Heart right ventricle (tissue), 16 donors: Measurements from ENCODE around the gene TBC1D4. TPM values are rescaled to one million over a fixed set of nuclear protein-coding genes. Genes with fewer than 3 reads are reported as not detected.

ENCODE experiments used
- ATAC-seq, 8 donors: fragments of 200-7000 bp; cut with Tn5 transposase; one replicate each; pipeline ENCODE4 v1.9.1; 2020; ENCODE audit warnings: mild to moderate bottlenecking in 8 of 8, moderate library complexity in 8 of 8, moderate number of reproducible peaks in 1 of 8
- DNase-seq, 2 donors: peaks; one replicate each; pipeline ENCODE4 v3.0.0-alpha.2; 2020
- H3K27ac ChIP-seq, 10 donors: fragments of 200-600 bp; sonication (generic) in 2 of 10; one replicate each; pipeline versions ENCODE4 v1.5.0 to v1.8.0; 2020 to 2022; ENCODE audit warnings: mild to moderate bottlenecking in 3 of 10
- H3K27me3 ChIP-seq, 7 donors: fragments of 200-600 bp; one replicate each; pipeline ENCODE4 v1.8.0; 2021 to 2022; ENCODE audit warnings: mild to moderate bottlenecking in 2 of 7
- H3K36me3 ChIP-seq, 9 donors: fragments of 200-600 bp; sonication (generic) in 1 of 9; one replicate each; pipeline versions ENCODE4 v1.5.0 to v1.8.0; 2020 to 2022; ENCODE audit warnings: mild to moderate bottlenecking in 2 of 9
- H3K4me1 ChIP-seq, 9 donors: fragments of 200-600 bp; sonication (generic) in 1 of 9; one replicate each; pipeline versions ENCODE4 v1.5.0 to v1.8.0; 2020 to 2022; ENCODE audit warnings: mild to moderate bottlenecking in 4 of 9
- H3K4me3 ChIP-seq, 10 donors: fragments of 200-600 bp; sonication (generic) in 2 of 10; one replicate each; pipeline versions ENCODE4 v1.5.0 to v1.8.0; 2020 to 2022; ENCODE audit warnings: mild to moderate bottlenecking in 7 of 10, moderate library complexity in 2 of 10
- H3K9me3 ChIP-seq, 11 donors: fragments of 200-600 bp in 10 of 11; sonication (generic) in 2 of 11; one replicate each; pipeline versions ENCODE4 v1.5.0 to v1.8.0; 2013 to 2022; ENCODE audit warnings: mild to moderate bottlenecking in 2 of 11, control low read depth in 1 of 11, moderate library complexity in 1 of 11
- CTCF ChIP-seq, 9 donors: fragments of 200-600 bp; sonication (generic) in 2 of 9; IDR thresholded peaks; one replicate each; pipeline versions ENCODE4 v1.5.0 to v1.8.0; 2021 to 2022; ENCODE audit warnings: antibody characterized with exemption in 9 of 9, mild to moderate bottlenecking in 5 of 9, moderate library complexity in 1 of 9
- WGBS, 2 donors: extraction: QIAGEN DNeasy Blood & Tissue Kit; methylation state at CpG; one replicate each; pipeline ENCODE4 v1.1.7; 2013; ENCODE audit warnings: inconsistent platforms in 1 of 2; 5-methylcytosine and 5-hydroxymethylcytosine counted together
- intact Hi-C, 10 donors: fragments of 100-400 bp; cut with DNase I; formaldehyde crosslinking; loops; one replicate each; pipeline versions ENCODE4 v1.11.1 to v1.14.2; 2022
- polyA plus RNA-seq, 2 donors: library from polyadenylated mRNA; stranded (reverse); fragments of 200-250 nt; gene quantifications; one replicate each; pipeline ENCODE4 v1.2.3, GENCODE V29; 2013
- total RNA-seq, 10 donors: library from RNA; stranded (reverse); fragmentation: NEBNext Ultra II Directional in 3 of 10; extraction: Animal tissue kit (Norgen Biotek cat#: 25700) in 3 of 10; gene quantifications; one replicate each; pipeline versions ENCODE4 v1.2.1 to v1.2.4, GENCODE V29; 2021 to 2023
- donor health status: Arrhythmogenic right ventricular cardiomyopathy.
- donor health status: ischemic (EF 13 %, LVEDD 7.1; RV severe dilation, severe dysfunction).
- donor health status: healthy with polysubstance abuse.
- donor health status: DM: no; HTN: yes; CAD: no.
- donor health status: DM: no; HTN: no; CAD: no.
- donor health status: ischemic (EF 25% LVEDD 6.9; RV normal size, moderate dysfunction).
- donor health status: ischemic (EF 25% LVEDD 5.7; RV mildly dilated, moderate dysfunction).
- donor health status: healthy.
- donor health status: DM: yes; HTN: yes; CAD: no.
- donor health status: Ischemic cardiomyopathy.
- donor health status: ischemic (EF 35%, LVEDD 5.7; RV mildly dilated, moderate dysfunction).
- donor health status: nonischemic (EF 11% LVEDD 7.7; RV severe dilation, severe dysfunction).
- donor health status: DM: yes; HTN: yes; CAD: no.
- donor health status: PGD.
- donor health status: ischemic (EF 29% LVEDD 5.4; RV normal size, mild dysfunction).
- donor health status: nonischemic (EF 23%, LVEDD 6.1; RV moderate dilation, normal function).

Gene TBC1D4
- total and polyA plus RNA-seq, 12 donors, result 10.1 to 124 (median 93.5) TPM

DNA sequence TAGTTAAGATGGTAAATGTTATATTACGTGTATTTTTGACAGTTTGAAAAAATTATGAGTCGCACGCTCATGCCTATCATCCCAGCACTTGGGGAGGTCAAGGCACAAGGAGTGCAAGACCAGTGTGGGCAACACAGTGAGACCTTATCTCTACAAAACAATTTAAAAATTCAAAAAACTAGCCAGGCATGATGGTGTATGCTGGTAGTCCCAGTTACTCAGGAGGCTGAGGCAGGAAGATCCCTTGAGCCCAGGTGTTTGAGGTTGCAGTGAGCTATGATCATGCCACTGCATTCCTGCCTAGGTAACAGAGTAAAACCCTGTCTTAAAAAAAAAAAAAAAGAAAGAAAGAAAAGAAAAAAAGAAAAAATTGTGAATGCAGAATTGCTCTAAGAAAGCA is 58.0 kb downstream of the TBC1D4 start:
- intact Hi-C loops, result no loop called here
- Histone ChIP-seq H3K4me1 (peaks cover 0 to 63% (median 18%) of the 10 kb centered on the region in 9 donors), H3K27ac (peak overlapping the region in 2 of 10 donors; percentile 3 to 6), H3K9me3 (no peaks in the 10 kb centered on the region), H3K36me3 (no peaks in the 10 kb centered on the region), H3K27me3 (no peaks in the 10 kb centered on the region), H3K4me3 (no peak overlapping the region)
- no peak for DNase-seq
- ATAC-seq, result no peak
- WGBS, 2 donors, result 94 to 97% methylated on average over 3 of the region's 3 CpGs
- TF ChIP-seq CTCF (IDR thresholded peaks at IDR 0.05), result no peak

DNA sequence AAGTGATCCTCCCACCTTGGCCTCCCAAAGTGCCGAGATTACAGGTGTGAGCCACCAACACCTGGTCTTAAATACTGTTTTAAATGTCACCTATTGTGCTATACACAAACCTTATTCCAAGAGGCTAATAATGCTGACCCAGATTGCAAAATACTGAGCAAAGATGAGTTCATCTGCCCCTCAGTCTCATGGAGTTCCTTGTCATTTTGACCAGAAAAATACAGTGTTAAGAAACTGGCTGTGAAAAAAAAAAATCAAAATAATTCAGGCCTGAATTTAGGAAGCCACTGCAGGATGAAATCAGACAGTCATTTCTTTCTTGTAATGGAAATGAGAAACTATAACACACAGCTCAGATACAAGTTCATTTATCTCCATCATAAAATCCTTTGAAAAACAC is 59.9 kb downstream of the TBC1D4 start:
- intact Hi-C loops, result no loop called here
- 95 to 98% methylated on average over 1 of the region's 1 CpG for WGBS, 2 donors
- Histone ChIP-seq H3K36me3 (no peaks in the 10 kb centered on the region), H3K27me3 (no peaks in the 10 kb centered on the region), H3K4me1 (peaks cover 0 to 70% (median 37%) of the 10 kb centered on the region in 9 donors), H3K4me3 (no peak overlapping the region), H3K27ac (no peak overlapping the region), H3K9me3 (no peaks in the 10 kb centered on the region)
- no peak for TF ChIP-seq CTCF (IDR thresholded peaks at IDR 0.05)
- DNase-seq (no peak), ATAC-seq (peak in 1 of 8 donors; percentile 41)

GRCh38 chr13:75421133-75421532 is 60.8 kb downstream of the TBC1D4 start:
- Histone ChIP-seq H3K27ac (peak overlapping the region in 3 of 10 donors; percentile 77 to 80 (median 79)), H3K4me1 (peaks cover 0 to 78% (median 46%) of the 10 kb centered on the region in 9 donors), H3K36me3 (no peaks in the 10 kb centered on the region), H3K4me3 (no peak overlapping the region), H3K27me3 (no peaks in the 10 kb centered on the region), H3K9me3 (no peaks in the 10 kb centered on the region)
- 57 to 66% methylated on average over 2 of the region's 2 CpGs for WGBS, 2 donors
- no peak for DNase-seq
- no peak for ATAC-seq
- no peak for TF ChIP-seq CTCF (IDR thresholded peaks at IDR 0.05)
- intact Hi-C loops, result no loop called here

- no peaks in the 10 kb centered on the region for H3K36me3 ChIP-seq
- DNase-seq, result no peak
- peaks cover 0 to 88% (median 52%) of the 10 kb centered on the region in 9 donors for H3K4me1 ChIP-seq
- TF ChIP-seq CTCF (IDR thresholded peaks at IDR 0.05), result no peak
- intact Hi-C loops, result loop anchor here in 1 of 10 donors (10.0 kb wide), 1 partner anchor 55 kb away; no protein-coding TSS in a partner anchor
- ATAC-seq, result peak in 6 of 8 donors; percentile 33 to 65 (median 50)
- peak overlapping the region in 9 of 10 donors; percentile 19 to 80 (median 72) for H3K27ac ChIP-seq
- no peaks in the 10 kb centered on the region for H3K27me3 ChIP-seq
- H3K9me3 ChIP-seq, result no peaks in the 10 kb centered on the region
- WGBS, 2 donors, result 45 to 54% methylated on average over 7 of the region's 7 CpGs
- H3K4me3 ChIP-seq, result peak overlapping the region in 4 of 10 donors; percentile 9 to 25 (median 20)
Measured at GRCh38 chr13:75419656-75420055, 62.3 kb downstream of the TBC1D4 start.
